ENCODE results near the gene IFRD2. TPM values are rescaled to one million over a fixed set of nuclear protein-coding genes. Genes with fewer than 3 reads are reported as not detected.

Gene IFRD2
- total RNA-seq, 4 donors from 2014 or later = 63.9 to 96.5 (median 88.4) TPM

DNA sequence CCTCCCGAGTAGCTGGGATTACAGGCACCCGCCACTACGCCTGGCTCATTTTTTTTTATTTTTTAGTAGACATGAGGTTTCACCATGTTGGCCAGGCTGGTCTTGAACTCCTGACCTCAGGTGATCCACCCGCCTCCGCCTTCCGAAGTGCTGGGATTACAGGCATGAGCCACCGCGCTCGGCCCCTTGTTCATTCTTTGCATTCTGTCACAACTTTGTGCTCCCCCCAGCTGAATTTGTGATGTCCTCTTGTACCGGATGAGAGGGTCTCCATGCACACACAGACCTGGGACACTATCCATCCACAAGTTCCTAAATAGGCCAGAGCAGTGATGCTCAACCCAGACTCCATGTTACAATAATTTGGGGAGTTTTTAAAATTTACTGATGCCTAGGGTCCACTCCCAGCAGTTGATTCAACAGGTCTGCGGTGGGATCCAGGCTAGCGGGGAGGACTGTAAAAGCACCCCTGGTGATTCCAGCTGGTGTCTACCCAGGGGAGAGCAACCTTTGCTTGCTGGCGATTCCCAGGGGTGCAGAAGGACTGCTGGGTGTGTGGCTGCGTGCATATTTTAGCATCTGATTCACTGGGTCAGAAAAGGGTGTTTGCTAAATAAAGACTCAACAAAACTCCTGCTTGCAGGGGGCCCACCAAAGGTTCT lies 47.4 kb upstream of the IFRD2 start:
- peaks cover 26 to 38% of the 10 kb centered on the region in 2 donors for H3K4me1 ChIP-seq

DNA sequence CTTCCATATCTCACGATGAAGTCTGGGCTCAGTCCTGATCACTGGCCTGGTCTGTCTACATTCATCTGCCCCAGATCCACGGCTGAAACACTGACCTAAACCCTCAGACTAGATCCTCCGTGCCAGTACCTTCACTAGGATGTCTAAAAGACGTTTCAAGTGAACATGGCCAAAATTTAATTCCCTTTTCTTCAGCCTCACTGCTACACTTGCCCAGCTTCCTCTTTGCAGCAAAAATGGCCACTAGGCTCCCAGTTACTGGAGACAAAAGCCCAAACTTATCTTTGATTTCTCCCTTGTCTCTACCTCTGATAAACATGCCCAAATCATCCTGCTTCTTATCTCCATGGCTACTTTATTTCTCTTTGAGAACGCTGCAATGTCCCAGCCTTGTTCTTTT lies 46.7 kb upstream of the IFRD2 start:
- Histone ChIP-seq H3K36me3 (no peaks in the 10 kb centered on the region), H3K9me3 (no peaks in the 10 kb centered on the region), H3K4me3 (replicated peaks in 1 of 3) (no peak overlapping the region), H3K27ac (peak overlapping the region in 2 of 3 donors; percentile 91 to 96), H3K4me1 (peaks cover 33 to 45% of the 10 kb centered on the region in 2 donors), H3K27me3 (no peaks in the 10 kb centered on the region)
- no peak for TF ChIP-seq POLR2A (IDR thresholded peaks at IDR 0.05)
- no peak for DNase-seq
- 76 to 89% methylated on average over 5 of the region's 5 CpGs for WGBS, 2 donors
- intact Hi-C loops (cut with DNase I) = no loop called here

More for the DNA sequence above, 47.4 kb upstream of the IFRD2 start:
- no peaks in the 10 kb centered on the region for H3K9me3 ChIP-seq
- H3K27ac ChIP-seq = peak overlapping the region; percentile 5 to 76 (median 75)
- DNase-seq = no peak
- WGBS, 2 donors = 77 to 91% methylated on average over 11 to 14 of the region's 14 CpGs
- H3K27me3 ChIP-seq = no peaks in the 10 kb centered on the region
- no peak for TF ChIP-seq POLR2A (IDR thresholded peaks at IDR 0.05)
- TF ChIP-seq, protein P1, sequence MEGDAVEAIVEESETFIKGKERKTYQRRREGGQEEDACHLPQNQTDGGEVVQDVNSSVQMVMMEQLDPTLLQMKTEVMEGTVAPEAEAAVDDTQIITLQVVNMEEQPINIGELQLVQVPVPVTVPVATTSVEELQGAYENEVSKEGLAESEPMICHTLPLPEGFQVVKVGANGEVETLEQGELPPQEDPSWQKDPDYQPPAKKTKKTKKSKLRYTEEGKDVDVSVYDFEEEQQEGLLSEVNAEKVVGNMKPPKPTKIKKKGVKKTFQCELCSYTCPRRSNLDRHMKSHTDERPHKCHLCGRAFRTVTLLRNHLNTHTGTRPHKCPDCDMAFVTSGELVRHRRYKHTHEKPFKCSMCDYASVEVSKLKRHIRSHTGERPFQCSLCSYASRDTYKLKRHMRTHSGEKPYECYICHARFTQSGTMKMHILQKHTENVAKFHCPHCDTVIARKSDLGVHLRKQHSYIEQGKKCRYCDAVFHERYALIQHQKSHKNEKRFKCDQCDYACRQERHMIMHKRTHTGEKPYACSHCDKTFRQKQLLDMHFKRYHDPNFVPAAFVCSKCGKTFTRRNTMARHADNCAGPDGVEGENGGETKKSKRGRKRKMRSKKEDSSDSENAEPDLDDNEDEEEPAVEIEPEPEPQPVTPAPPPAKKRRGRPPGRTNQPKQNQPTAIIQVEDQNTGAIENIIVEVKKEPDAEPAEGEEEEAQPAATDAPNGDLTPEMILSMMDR (IDR thresholded peaks at IDR 0.05) = no peak
- intact Hi-C loops (cut with DNase I) = no loop called here
- H3K36me3 ChIP-seq = no peaks in the 10 kb centered on the region
- no peak overlapping the region for H3K4me3 ChIP-seq (replicated peaks in 1 of 3)

DNA sequence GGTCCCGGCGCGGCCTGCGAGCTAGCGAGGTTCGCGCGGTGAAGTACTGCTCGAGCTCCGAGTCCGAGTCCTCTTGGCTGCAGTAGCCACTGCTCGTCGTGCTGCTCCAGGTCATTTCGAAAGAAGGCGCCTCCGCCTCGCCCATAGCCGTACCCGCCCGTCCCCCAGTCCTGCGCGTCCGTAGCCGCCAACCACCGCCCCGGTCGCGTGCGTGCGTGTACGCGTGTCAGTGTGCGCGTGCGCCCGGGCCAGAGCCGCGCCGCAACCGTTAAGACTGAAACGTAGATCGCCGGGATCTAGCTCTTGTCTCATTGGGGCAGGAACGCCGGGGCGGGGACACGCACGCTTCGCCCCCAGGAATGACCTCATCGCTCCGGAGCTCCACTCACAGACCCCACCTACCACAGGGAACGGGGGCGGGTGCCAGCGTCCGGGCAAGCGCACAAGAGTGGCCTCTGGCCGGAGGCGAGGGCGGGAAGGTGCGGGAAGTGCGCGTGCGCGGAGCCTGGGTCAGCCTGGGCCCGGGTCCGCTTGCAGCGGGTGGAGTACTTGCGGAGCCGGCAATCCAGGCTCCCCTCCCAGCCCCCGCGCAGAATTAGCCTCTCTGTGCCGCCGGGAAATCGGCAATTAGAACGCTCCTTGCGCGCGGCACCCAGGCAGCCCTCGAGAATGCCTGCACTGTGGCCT lies 45.1 kb upstream of the IFRD2 start:
- intact Hi-C loops (cut with DNase I) = no loop called here
- 0% methylated on average over 2 to 6 of the region's 79 CpGs for WGBS, 2 donors

DNA sequence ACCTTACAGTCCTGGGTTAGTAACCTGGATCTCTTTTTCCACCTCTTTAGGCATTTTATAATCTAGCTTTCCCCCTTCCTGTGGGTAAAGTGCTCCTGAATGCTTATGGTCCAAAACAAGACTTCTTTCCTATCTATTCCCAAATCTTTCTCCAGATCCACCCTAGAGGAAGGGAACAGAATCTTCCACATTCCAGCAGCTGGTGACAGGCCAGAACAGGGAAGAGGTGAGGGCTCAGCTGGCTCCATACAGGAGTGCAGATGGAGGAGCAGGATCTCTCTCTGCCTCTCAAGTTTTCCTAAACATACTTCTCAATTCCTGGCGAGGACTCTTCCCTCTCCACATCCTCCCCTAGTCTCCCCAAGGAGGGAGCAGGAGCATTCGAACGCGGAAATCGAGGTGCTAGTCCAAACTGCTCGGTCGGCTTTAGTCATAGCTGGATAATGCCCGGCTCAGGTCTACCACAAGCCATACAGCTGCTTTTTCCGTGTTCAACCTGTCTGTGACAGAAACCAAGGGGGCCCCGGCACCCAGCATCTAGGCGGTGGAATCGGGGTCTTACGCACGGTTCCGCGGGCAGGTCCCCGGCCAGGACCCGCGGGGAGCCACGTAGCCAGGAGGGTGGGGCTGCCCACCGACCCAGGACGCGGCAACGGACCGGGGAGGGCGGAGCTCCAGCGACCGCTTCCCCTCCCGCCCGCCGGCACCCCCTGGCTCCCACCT lies 44.4 kb upstream of the IFRD2 start:
- no peaks in the 10 kb centered on the region for H3K27me3 ChIP-seq
- no peaks in the 10 kb centered on the region for H3K9me3 ChIP-seq
- H3K4me1 ChIP-seq = peaks cover 36 to 62% of the 10 kb centered on the region in 2 donors
- peak overlapping the region; percentile 49 to 79 (median 78) for H3K4me3 ChIP-seq (replicated peaks in 1 of 3)
- TF ChIP-seq, protein P1 (IDR thresholded peaks at IDR 0.05) = peak in 1 of 6 experiments; percentile 12
- TF ChIP-seq POLR2A (IDR thresholded peaks at IDR 0.05) = no peak
- WGBS, 2 donors = 0 to 3% methylated on average over 8 to 9 of the region's 31 CpGs
- peak overlapping the region; percentile 83 to 96 (median 91) for H3K27ac ChIP-seq
- DNase-seq = no peak
- intact Hi-C loops (cut with DNase I) = no loop called here
- peaks cover 2 to 3% of the 10 kb centered on the region in 2 donors for H3K36me3 ChIP-seq

More for the DNA sequence above, 45.1 kb upstream of the IFRD2 start:
- no peaks in the 10 kb centered on the region for H3K9me3 ChIP-seq
- peaks cover 36 to 61% of the 10 kb centered on the region in 2 donors for H3K4me1 ChIP-seq
- TF ChIP-seq, protein P1 (IDR thresholded peaks at IDR 0.05) = no peak
- TF ChIP-seq POLR2A (IDR thresholded peaks at IDR 0.05) = peak; percentile 62 to 91
- no peaks in the 10 kb centered on the region for H3K27me3 ChIP-seq
- H3K4me3 ChIP-seq (replicated peaks in 1 of 3) = peak overlapping the region; percentile 49 to 79 (median 78)
- H3K27ac ChIP-seq = peak overlapping the region; percentile 91 to 96 (median 91)
- DNase-seq = peak; percentile 100
- no peaks in the 10 kb centered on the region for H3K36me3 ChIP-seq

DNA sequence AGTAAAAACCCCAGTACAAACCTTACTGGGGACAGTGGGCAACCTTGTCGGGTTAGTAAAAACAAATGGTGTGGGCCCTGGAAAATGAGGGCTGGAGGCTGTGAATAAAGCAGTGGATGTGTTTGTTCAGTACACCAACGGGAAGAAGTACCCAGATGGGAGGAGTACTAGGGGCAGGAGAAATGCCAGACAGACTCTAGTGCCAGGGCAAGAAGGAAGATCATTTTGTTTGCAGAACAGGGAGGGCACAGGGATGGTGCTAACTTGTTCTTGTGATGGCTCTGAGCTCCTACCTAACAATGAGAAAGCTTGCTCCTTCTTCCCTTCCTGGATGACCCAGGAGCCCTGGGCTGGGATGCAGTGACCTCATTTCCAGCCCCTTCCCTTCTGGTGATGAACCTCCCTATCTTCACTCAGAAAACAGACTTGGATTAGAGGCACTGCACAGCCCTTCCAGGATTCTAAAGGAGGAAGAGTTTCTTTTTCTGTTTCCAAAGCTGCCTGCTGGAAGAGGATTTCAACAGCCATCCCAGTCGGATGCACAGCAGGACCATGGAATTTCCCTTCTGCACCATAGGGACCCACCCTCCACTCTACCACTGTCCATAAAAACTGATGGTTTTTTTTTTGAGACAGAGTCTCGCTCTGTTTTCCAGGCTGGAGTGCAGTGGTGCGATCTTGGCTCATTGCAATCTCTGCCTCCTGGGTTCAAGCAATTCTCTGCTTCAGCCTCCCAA lies 42.3 kb upstream of the IFRD2 start:
- Histone ChIP-seq H3K36me3 (peaks cover 24% of the 10 kb centered on the region in 2 donors), H3K4me3 (replicated peaks in 1 of 3) (no peak overlapping the region), H3K9me3 (no peaks in the 10 kb centered on the region), H3K4me1 (peaks cover 36 to 57% of the 10 kb centered on the region in 2 donors), H3K27me3 (no peaks in the 10 kb centered on the region), H3K27ac (peak overlapping the region; percentile 83 to 96 (median 91))
- WGBS, 2 donors = 54 to 60% methylated on average over 5 of the region's 5 CpGs
- TF ChIP-seq, protein P1 (IDR thresholded peaks at IDR 0.05) = no peak
- TF ChIP-seq POLR2A (IDR thresholded peaks at IDR 0.05) = no peak
- intact Hi-C loops (cut with DNase I) = no loop called here
- DNase-seq = no peak
